Bronchial epithelial cell (primary cell): ENCODE data around the gene HIVEP3. TPM values are rescaled to one million over a fixed set of nuclear protein-coding genes. Genes with fewer than 3 reads are reported as not detected.
A peak's percentile ranks its signal among the peaks of the same experiment; 100 is the strongest.

Experiments used
- DNase-seq: peaks from one replicate; pipeline ENCODE4 v3.0.0-alpha.2; 2010; ENCODE audit warnings: low read depth
- FAIRE-seq: peaks from 2 replicates; lab custom pipeline; 2011; peaks lifted over from hg19 to GRCh38; lab: Jason Lieb, UNC
- H3K27me3 ChIP-seq: 2 replicates; pipeline ENCODE4 v1.5.1; 2011; ENCODE audit warnings: low read length; ENCODE audit not compliant: control insufficient read depth, insufficient read depth
- H3K36me3 ChIP-seq: 2 replicates; pipeline ENCODE4 v1.5.1; 2011; ENCODE audit warnings: low read length; ENCODE audit not compliant: control insufficient read depth, insufficient read depth
- H3K4me3 ChIP-seq: 2 replicates; pipeline ENCODE4 v1.5.1; 2011; ENCODE audit warnings: mild to moderate bottlenecking, low read depth, low read length, control low read depth
- total RNA-seq: library from RNA; depleted of rRNA; stranded (reverse); fragments of >200 nt; gene quantifications from 2 replicates; pipeline ENCODE4 v1.2.1, GENCODE V29; 2014
- TF ChIP-seq, protein P1 (sequence below): IDR thresholded peaks from 2 replicates; pipeline ENCODE4 v1.5.1; 2011; ENCODE audit warnings: mild to moderate bottlenecking, moderate library complexity, low read length, control low read depth, inconsistent platforms; ENCODE audit not compliant: insufficient read depth, severe bottlenecking

The HIVEP3 gene
- total RNA-seq, 1 donor from 2014 or later, result under 0.01 TPM

DNA sequence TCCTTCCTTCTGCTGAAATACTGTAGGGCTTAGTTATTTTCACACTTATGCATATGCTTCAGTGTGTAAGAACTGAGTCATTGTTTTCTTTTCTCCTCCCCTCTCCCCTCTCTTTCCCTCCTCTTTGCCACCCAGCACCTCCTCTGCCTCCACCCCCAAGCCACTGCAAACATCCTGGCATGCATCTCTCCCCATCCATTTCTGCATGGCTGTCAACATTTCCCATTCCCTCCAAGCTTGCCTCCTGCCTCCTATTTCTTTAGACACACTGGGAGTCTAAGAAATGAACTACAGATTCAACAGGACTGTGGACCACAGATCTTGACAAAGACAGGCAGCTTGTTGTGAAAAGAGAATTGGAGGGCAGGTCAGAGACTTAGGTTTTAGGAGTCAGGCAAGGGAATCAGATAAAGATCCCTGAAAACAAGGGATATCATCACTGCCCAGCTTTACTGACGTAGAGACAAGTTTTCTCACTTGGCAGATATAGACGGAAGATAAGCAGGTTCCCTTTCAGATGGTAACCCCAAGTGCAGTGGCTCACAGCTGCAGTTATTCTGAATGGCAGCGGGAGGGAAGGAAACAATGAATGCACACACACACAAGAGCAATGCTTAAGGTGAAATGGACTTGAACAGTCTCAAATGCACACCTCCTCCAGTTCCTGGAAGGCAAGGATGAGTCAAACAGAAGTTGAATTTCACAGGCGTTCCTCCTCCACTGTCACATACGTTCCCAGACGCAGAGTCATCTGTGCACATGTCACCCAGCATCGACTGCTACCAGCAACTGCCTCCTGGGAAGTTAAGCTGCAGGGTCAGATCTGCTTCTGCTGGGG, 56.1 kb downstream of the HIVEP3 start:
- FAIRE-seq (peak; percentile 70), DNase-seq (peak; percentile 94)
- Histone ChIP-seq H3K4me3 (no peak overlapping the region), H3K36me3 (no peaks in the 10 kb centered on the region), H3K27me3 (no peaks in the 10 kb centered on the region)
- TF ChIP-seq, protein P1, sequence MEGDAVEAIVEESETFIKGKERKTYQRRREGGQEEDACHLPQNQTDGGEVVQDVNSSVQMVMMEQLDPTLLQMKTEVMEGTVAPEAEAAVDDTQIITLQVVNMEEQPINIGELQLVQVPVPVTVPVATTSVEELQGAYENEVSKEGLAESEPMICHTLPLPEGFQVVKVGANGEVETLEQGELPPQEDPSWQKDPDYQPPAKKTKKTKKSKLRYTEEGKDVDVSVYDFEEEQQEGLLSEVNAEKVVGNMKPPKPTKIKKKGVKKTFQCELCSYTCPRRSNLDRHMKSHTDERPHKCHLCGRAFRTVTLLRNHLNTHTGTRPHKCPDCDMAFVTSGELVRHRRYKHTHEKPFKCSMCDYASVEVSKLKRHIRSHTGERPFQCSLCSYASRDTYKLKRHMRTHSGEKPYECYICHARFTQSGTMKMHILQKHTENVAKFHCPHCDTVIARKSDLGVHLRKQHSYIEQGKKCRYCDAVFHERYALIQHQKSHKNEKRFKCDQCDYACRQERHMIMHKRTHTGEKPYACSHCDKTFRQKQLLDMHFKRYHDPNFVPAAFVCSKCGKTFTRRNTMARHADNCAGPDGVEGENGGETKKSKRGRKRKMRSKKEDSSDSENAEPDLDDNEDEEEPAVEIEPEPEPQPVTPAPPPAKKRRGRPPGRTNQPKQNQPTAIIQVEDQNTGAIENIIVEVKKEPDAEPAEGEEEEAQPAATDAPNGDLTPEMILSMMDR, result no peak

DNA sequence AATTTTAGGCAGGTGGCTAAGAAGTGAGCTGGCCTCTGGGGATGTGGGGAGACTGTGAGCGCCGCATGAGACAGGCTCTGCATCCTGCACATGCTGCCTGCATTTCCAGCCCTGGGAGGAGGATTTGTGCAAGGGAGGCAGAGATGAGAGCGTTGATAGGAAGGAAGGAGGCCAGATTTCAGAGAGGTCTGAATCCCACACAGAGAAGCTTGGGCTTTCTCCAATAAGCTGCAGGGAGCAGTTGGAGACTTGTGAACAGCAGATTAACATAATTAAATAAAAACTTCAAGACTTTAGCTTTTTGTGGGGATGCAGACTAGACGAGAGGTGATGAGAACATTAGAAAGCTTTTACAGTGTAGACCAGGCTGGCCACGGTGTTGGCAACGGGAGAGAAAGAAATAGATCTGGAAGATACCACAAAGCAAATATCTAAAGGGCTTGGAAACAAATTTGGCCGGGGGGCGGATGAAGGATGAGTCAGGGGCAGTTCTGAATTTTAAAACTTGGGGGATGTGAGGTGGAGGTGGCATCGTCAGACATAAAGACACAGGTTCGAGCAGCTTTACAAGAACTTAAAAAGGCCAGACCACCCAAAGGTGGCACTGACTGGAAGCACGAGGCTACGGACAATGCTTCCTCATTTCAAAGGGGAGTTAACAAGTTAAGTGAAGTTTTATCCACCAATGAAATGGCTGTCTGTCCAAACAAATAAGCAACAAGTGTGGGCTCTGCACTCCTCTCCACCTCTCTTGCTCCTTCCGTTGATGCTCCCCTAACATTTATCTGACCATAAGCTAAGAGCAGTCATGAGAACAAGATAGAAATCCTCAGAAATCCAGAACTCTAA, 57.0 kb downstream of the HIVEP3 start:
- DNase-seq, result peak; percentile 21
- Histone ChIP-seq H3K36me3 (no peaks in the 10 kb centered on the region), H3K4me3 (no peak overlapping the region), H3K27me3 (no peaks in the 10 kb centered on the region)
- TF ChIP-seq, protein P1, result no peak
- no peak for FAIRE-seq

DNA sequence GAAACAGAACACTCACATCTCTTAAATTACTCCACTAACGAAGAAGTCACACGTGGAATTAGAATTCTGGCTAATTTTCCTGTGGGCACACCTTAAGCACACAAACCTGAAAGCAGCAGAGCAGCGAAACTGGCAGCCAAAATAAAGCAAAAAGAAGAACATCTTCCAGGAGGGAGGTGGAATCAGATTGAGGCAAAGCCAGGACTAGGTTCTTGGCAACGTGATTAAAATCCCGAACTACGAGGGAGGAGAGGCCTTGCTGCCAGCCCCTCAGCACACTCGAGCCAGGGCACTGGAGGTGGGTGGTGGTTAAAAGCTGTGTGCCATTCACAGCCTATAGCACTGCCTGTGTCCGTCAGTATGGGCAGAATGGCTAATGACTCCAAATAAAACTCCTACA, 58.0 kb downstream of the HIVEP3 start:
- TF ChIP-seq, protein P1, result no peak
- DNase-seq, result no peak

DNA sequence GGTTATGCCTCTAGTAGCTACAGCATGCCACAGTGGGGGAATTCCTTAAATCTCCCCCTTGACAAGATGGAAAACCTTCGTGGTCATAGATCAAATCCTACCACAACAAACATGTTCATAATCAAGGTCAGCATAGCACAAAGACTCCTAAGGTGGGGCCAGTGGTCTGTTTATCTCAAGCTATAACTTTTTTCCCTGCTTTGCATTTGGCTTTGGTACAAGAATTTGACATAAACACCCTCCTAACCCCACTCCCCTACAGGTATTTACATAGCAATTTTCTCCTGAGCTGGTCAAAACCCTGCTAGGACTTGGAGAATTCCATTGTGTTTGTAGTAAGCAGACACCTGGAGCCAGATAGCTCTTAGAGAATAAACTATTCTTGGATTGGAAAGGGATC, 58.5 kb downstream of the HIVEP3 start:
- no peak for DNase-seq
- H3K36me3 ChIP-seq, result no peaks in the 10 kb centered on the region
- no peaks in the 10 kb centered on the region for H3K27me3 ChIP-seq
- no peak for FAIRE-seq
- H3K4me3 ChIP-seq, result no peak overlapping the region
- TF ChIP-seq, protein P1, result no peak

More for the DNA sequence above, 58.0 kb downstream of the HIVEP3 start:
- H3K27me3 ChIP-seq, result no peaks in the 10 kb centered on the region
- H3K4me3 ChIP-seq, result no peak overlapping the region
- FAIRE-seq, result no peak
- H3K36me3 ChIP-seq, result no peaks in the 10 kb centered on the region

DNA sequence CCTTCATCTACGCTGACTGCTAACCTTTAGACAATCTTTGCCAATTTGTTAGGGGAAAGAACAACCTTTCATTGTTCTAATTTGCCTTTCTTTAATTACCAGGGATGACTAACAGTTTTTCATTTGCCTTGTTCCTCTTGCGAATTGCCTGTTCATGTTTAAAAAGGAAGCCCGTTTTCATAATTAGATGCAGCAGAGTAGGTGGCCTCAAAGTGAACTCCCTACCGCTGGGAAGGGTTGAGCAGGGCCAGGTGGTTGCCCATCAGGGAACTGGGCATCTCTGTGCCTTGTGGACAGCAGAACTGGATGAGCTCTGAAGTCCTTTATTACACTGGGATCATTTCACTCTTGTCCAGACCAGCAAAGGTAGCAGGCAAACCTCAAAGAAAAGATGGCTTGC, 59.0 kb downstream of the HIVEP3 start:
- TF ChIP-seq, protein P1, result no peak
- Histone ChIP-seq H3K4me3 (no peak overlapping the region), H3K36me3 (no peaks in the 10 kb centered on the region), H3K27me3 (no peaks in the 10 kb centered on the region)
- DNase-seq, result no peak
- FAIRE-seq, result no peak
